Stomach (tissue), 4 donors: Measurements from ENCODE around the gene ZSCAN5A.

Experiments used
- EP300 ChIP-seq: sonication (generic); formaldehyde crosslinking; IDR thresholded peaks from one replicate; pipeline ENCODE4 v1.6.1; 2017; ENCODE audit warnings: antibody characterized with exemption
- POLR2A ChIP-seq, 4 donors: fragments of 450-650 bp; IDR thresholded peaks; one replicate each; pipeline ENCODE4 v1.6.1; 2016; ENCODE audit warnings: antibody characterized with exemption in 4 of 4, control low read depth in 2 of 4, mild to moderate bottlenecking in 1 of 4, moderate library complexity in 1 of 4
- POLR2AphosphoS5 ChIP-seq, 3 donors: sonication (generic); formaldehyde crosslinking; IDR thresholded peaks; one replicate each; pipeline ENCODE4 v1.6.1; 2016; ENCODE audit warnings: antibody characterized with exemption in 3 of 3
- TF ChIP-seq, protein P1 (sequence below), 7 experiments: fragments of 450-650 bp in 4 of 7; fragments of 200-600 bp in 3 of 7; sonication (generic) in 3 of 7; IDR thresholded peaks; one replicate each; pipeline ENCODE4 v1.5.1; 2016 to 2019; ENCODE audit warnings: antibody characterized with exemption in 7 of 7, control low read depth in 2 of 7, mild to moderate bottlenecking in 1 of 7

DNA sequence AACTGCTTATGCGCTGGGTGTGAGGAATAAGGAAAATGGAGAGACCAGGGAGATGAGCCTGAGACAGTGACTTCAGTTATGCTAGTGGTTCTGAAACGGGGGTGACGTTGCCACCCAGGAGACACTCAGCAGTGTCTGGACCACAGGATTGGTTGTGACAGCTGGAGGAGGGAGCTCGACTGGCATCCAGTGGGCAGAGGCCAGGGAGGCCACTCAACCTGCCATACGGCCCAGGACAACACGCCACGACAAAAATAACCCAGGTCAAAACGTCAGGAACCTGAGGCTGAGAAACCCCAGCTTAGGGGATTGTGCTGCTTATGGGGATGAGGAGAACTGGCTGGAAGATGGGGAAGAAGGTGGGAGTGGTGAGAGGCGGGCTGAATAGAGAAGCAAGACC lies 10.4 kb downstream of the ZSCAN5A start:
- no peak for TF ChIP-seq POLR2AphosphoS5 (IDR thresholded peaks at IDR 0.05)
- TF ChIP-seq POLR2A (IDR thresholded peaks at IDR 0.05): no peak
- TF ChIP-seq, protein P1, sequence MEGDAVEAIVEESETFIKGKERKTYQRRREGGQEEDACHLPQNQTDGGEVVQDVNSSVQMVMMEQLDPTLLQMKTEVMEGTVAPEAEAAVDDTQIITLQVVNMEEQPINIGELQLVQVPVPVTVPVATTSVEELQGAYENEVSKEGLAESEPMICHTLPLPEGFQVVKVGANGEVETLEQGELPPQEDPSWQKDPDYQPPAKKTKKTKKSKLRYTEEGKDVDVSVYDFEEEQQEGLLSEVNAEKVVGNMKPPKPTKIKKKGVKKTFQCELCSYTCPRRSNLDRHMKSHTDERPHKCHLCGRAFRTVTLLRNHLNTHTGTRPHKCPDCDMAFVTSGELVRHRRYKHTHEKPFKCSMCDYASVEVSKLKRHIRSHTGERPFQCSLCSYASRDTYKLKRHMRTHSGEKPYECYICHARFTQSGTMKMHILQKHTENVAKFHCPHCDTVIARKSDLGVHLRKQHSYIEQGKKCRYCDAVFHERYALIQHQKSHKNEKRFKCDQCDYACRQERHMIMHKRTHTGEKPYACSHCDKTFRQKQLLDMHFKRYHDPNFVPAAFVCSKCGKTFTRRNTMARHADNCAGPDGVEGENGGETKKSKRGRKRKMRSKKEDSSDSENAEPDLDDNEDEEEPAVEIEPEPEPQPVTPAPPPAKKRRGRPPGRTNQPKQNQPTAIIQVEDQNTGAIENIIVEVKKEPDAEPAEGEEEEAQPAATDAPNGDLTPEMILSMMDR (IDR thresholded peaks at IDR 0.05): no peak
- TF ChIP-seq EP300: no peak
